GM19240 (cell line): ENCODE data around the gene TBCE.

ENCODE experiments used
- DNase-seq: peaks from one replicate; pipeline ENCODE4 v3.0.0; 2011; ENCODE audit warnings: low spot score; ENCODE audit not compliant: insufficient read length

Gene TBCE

GRCh38 chr1:235409042-235409820 lies 42.0 kb downstream of the TBCE start:
- no peak for DNase-seq

- DNase-seq = no peak
Observed at GRCh38 chr1:235410467-235410866, 43.2 kb downstream of the TBCE start.

- DNase-seq = no peak
Observed at GRCh38 chr1:235411489-235412486, 44.6 kb downstream of the TBCE start.

GRCh38 chr1:235415008-235415904 lies 48.0 kb downstream of the TBCE start:
- peak; percentile 59 for DNase-seq

GRCh38 chr1:235416662-235417049 lies 49.4 kb downstream of the TBCE start:
- no peak for DNase-seq

GRCh38 chr1:235417086-235417697 lies 50.0 kb downstream of the TBCE start:
- DNase-seq = peak; percentile 49

- no peak for DNase-seq
Observed at GRCh38 chr1:235421751-235422150, 54.5 kb downstream of the TBCE start.

GRCh38 chr1:235423214-235423652 lies 56.0 kb downstream of the TBCE start:
- no peak for DNase-seq

GRCh38 chr1:235424092-235424491 lies 56.9 kb downstream of the TBCE start:
- no peak for DNase-seq

- no peak for DNase-seq
Observed at GRCh38 chr1:235425357-235425756, 58.1 kb downstream of the TBCE start.

- DNase-seq = no peak
Observed at GRCh38 chr1:235426143-235426542, 58.9 kb downstream of the TBCE start.

GRCh38 chr1:235426680-235427079 lies 59.5 kb downstream of the TBCE start:
- no peak for DNase-seq

- no peak for DNase-seq
Observed at GRCh38 chr1:235427447-235427846, 60.2 kb downstream of the TBCE start.

GRCh38 chr1:235429143-235429542 lies 61.9 kb downstream of the TBCE start:
- DNase-seq = no peak

- DNase-seq = no peak
Observed at GRCh38 chr1:235430991-235431390, 63.8 kb downstream of the TBCE start.

- no peak for DNase-seq
Observed at GRCh38 chr1:235434001-235434400, 66.8 kb downstream of the TBCE start.

- DNase-seq = no peak
Observed at GRCh38 chr1:235441159-235441685, 74.0 kb downstream of the TBCE start.

- DNase-seq = no peak
Observed at GRCh38 chr1:235442788-235443429, 75.7 kb downstream of the TBCE start.

GRCh38 chr1:235448616-235449015 lies 81.4 kb downstream of the TBCE start:
- no peak for DNase-seq

GRCh38 chr1:235450433-235450832 lies 83.2 kb downstream of the TBCE start:
- DNase-seq = no peak
